A375 (cell line): Measurements from ENCODE around the gene SLC25A33. TPM values are rescaled to one million over a fixed set of nuclear protein-coding genes. Genes with fewer than 3 reads are reported as not detected.

ENCODE experiments used
- total RNA-seq: library from RNA; depleted of rRNA; stranded (reverse); fragments of >200 nt; shearing (Covaris generic); gene quantifications from 2 replicates; pipeline ENCODE4 v1.2.3, GENCODE V29; 2014; rRNA removed

Gene SLC25A33, protein sequence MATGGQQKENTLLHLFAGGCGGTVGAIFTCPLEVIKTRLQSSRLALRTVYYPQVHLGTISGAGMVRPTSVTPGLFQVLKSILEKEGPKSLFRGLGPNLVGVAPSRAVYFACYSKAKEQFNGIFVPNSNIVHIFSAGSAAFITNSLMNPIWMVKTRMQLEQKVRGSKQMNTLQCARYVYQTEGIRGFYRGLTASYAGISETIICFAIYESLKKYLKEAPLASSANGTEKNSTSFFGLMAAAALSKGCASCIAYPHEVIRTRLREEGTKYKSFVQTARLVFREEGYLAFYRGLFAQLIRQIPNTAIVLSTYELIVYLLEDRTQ
- 8.9 and 10.9 TPM in 2 replicates for total RNA-seq

GRCh38 chr1:9539165-9539828, at the start of gene SLC25A33:
Gene SLC25A33, plus strand, starts transcription at chr1:9539465. Its CDS starts 227 bp downstream, at chr1:9539692.

DNA sequence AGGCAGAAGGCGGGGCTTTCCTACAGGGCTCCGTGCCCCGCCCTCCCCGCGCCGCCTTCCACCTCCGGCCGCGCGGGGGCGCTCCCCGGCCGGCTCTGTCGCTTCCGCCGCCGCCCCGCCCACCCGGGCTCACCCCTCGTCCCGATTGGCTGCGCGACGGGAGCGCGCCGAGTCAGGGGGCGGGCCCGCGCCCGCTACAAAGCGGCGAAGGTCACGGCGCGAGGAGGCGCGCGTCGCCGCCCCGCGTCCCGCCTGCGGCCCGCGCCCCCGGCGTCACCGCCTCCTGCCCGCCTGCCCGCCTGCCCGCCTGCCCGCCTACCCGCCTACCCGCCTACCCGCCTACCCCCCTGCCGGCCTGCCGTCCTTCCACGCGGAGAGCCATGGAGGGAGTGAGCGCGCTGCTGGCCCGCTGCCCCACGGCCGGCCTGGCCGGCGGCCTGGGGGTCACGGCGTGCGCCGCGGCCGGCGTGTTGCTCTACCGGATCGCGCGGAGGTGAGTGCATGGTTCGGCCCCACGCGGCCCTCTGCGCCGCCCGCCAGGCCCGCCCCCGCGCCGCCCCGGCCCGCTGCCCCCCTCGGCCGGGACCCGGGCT, 49.4 kb downstream of the SLC25A33 start, which contains the start of gene TMEM201:
TMEM201 (plus strand) TSS at position 361 of the 593 bp plus-strand sequence; CDS start at position 381, 20 bp downstream.

Other genes starting within 250 kb of the SLC25A33 start
- gene SPSB1, start 246.6 kb upstream of the SLC25A33 start, total RNA-seq: 9.5 and 15.3 TPM in 2 replicates
- gene TMEM201, start 49.4 kb downstream of the SLC25A33 start, total RNA-seq: 16.3 and 19.8 TPM in 2 replicates
- 8.9 and 10.8 TPM in 2 replicates for gene PIK3CD, start 112.3 kb downstream of the SLC25A33 start, total RNA-seq